ENCODE measurements around the gene SPPL2C.

Gene SPPL2C

DNA sequence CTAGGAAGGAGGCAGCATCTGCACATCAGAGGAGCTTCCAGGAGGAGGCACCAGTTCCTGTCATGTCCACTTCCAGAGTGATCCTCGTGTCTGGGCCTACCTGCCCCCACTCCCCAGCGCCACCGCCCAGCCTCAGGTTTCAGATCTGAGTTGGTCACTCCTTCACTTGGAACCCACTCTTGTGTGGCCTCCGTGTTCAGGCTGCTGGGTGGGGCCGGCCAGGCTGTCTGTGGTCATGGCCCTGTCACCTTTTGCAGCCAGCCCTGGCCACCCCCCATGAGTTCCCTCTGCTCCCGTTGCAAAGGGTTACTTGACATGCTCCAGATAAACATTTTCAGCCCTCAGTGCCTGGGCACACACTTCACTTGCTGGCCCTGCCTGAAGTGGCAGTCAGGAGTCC, 26.6 kb upstream of the SPPL2C start:
- Histone ChIP-seq H3K9me3 (ENCODE audit: insufficient read depth, low read depth, low read length) (no peaks in the 10 kb centered on the region), H3K36me3 (ENCODE audit: insufficient read depth, low read length) (no peaks in the 10 kb centered on the region), H3K27ac (ENCODE audit: low read depth, low read length) (no peak overlapping the region), H3K9ac (ENCODE audit: low read depth, low read length) (no peak overlapping the region), H3K4me1 (ENCODE audit: insufficient read depth, low read length) (no peaks in the 10 kb centered on the region), H3K27me3 (ENCODE audit: insufficient read depth, low read length) (peaks cover 3% of the 10 kb centered on the region; the same call in 1 of the 2 replicates), H3K4me3 (ENCODE audit: low read length) (no peak overlapping the region)
- 89% methylated on average over 6 of the region's 6 CpGs for WGBS

- H3K36me3 ChIP-seq (ENCODE audit: insufficient read depth, low read length), result no peaks in the 10 kb centered on the region
- H3K27me3 ChIP-seq (ENCODE audit: insufficient read depth, low read length), result peaks cover under 1% of the 10 kb centered on the region; the same call in 1 of the 2 replicates
- 91% methylated on average over 4 of the region's 4 CpGs for WGBS
Observed at GRCh38 chr17:45818699-45819098, 26.0 kb upstream of the SPPL2C start.

DNA sequence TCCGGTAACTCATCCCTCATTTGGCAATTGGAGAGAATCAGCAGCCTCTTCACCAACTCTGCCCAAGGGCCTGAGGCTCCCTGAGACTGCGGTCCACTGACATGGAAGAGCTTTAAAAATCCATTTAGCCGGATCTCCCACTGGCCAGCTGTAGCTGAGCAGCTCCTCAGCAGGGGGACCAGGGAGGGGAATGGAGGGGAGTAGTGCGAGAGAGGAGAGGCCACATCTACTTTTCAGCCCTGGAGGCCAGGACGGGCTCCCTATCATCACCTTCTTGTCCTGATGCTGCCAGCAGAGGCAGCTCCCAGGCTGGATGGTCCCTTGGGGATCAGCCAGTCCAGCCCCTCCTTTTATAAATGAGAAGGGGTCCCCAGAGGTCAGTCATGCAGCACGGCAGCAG, 25.0 kb upstream of the SPPL2C start:
- Histone ChIP-seq H3K27me3 (ENCODE audit: insufficient read depth, low read length) (no peaks in the 10 kb centered on the region), H3K4me3 (ENCODE audit: low read length) (no peak overlapping the region), H3K36me3 (ENCODE audit: insufficient read depth, low read length) (no peaks in the 10 kb centered on the region), H3K9ac (ENCODE audit: low read depth, low read length) (no peak overlapping the region), H3K9me3 (ENCODE audit: insufficient read depth, low read depth, low read length) (no peaks in the 10 kb centered on the region), H3K27ac (ENCODE audit: low read depth, low read length) (no peak overlapping the region), H3K4me1 (ENCODE audit: insufficient read depth, low read length) (no peaks in the 10 kb centered on the region)
- 80% methylated on average over 6 of the region's 6 CpGs for WGBS

More at GRCh38 chr17:45818699-45819098, 26.0 kb upstream of the SPPL2C start:
- Histone ChIP-seq H3K9me3 (ENCODE audit: insufficient read depth, low read depth, low read length) (no peaks in the 10 kb centered on the region), H3K9ac (ENCODE audit: low read depth, low read length) (no peak overlapping the region; the same call in 1 of the 2 replicates), H3K4me1 (ENCODE audit: insufficient read depth, low read length) (no peaks in the 10 kb centered on the region), H3K4me3 (ENCODE audit: low read length) (no peak overlapping the region), H3K27ac (ENCODE audit: low read depth, low read length) (no peak overlapping the region)

DNA sequence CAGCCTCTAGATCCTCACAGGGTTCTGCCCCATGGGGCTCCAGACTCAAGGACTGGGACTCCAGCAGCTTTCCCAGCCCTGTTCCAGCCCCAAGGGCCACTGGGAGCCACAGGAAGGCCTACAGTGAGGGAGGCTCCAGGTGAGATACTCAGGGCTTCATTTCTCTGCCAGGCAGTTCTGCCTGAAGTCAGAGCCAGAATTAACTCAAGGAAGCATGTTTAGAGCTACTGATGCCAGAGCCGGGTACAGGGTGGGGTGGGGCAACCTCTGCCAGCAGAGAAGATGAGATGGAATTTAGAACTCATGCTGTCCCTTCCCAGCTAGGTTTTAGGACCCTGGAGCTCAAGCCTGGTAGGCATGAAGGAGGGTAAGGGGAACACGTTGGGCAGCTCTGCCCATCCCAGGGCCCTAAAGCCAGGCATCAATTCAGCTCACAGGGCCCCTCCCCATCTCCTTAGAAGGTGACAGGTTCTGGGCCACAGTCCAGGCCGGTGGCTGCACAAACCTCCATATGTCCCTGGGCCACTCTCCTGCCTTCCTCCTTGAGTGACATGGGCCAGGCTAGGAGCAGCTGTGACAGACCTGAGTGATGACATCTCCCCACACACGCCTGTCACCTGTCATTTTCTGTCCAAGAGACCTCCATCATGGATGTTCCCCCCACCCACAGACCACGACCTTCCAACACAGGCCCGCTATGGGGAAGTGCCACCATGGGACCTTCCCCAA, 24.5 kb upstream of the SPPL2C start:
- H3K36me3 ChIP-seq (ENCODE audit: insufficient read depth, low read length), result no peaks in the 10 kb centered on the region
- no peak overlapping the region for H3K9ac ChIP-seq (ENCODE audit: low read depth, low read length)
- H3K27me3 ChIP-seq (ENCODE audit: insufficient read depth, low read length), result no peaks in the 10 kb centered on the region
- no peak overlapping the region for H3K27ac ChIP-seq (ENCODE audit: low read depth, low read length)
- 81% methylated on average over 6 of the region's 6 CpGs for WGBS
- no peaks in the 10 kb centered on the region for H3K4me1 ChIP-seq (ENCODE audit: insufficient read depth, low read length)
- H3K4me3 ChIP-seq (ENCODE audit: low read length), result no peak overlapping the region
- no peaks in the 10 kb centered on the region for H3K9me3 ChIP-seq (ENCODE audit: insufficient read depth, low read depth, low read length)

DNA sequence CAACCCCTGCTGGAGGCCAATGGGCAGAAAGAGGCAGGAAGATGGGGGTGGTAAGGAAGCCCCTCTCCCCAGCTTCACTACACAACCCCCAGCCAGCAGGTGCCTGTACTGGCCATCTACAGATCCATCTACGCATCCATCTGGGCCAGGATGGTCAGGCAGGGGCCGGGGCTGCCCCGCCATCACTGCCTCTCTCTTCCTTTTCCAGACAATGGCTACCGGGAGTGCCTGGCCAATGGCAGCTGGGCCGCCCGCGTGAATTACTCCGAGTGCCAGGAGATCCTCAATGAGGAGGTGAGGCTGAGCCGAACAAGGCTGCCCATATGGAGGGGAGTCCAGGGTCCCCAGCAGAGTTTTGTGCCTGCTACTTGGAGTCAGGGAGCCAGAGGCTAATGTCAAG, 23.5 kb upstream of the SPPL2C start:
- no peak overlapping the region for H3K9ac ChIP-seq (ENCODE audit: low read depth, low read length)
- no peak overlapping the region for H3K27ac ChIP-seq (ENCODE audit: low read depth, low read length)
- H3K36me3 ChIP-seq (ENCODE audit: insufficient read depth, low read length), result no peaks in the 10 kb centered on the region
- no peak overlapping the region for H3K4me3 ChIP-seq (ENCODE audit: low read length)
- H3K4me1 ChIP-seq (ENCODE audit: insufficient read depth, low read length), result no peaks in the 10 kb centered on the region
- H3K9me3 ChIP-seq (ENCODE audit: insufficient read depth, low read depth, low read length), result no peaks in the 10 kb centered on the region
- H3K27me3 ChIP-seq (ENCODE audit: insufficient read depth, low read length), result no peaks in the 10 kb centered on the region
- 93% methylated on average over 9 of the region's 9 CpGs for WGBS

- H3K27me3 ChIP-seq (ENCODE audit: insufficient read depth, low read length), result no peaks in the 10 kb centered on the region
- 83% methylated on average over 10 of the region's 10 CpGs for WGBS
- no peak overlapping the region for H3K9ac ChIP-seq (ENCODE audit: low read depth, low read length)
Observed at GRCh38 chr17:45823598-45823997, 21.1 kb upstream of the SPPL2C start.

DNA sequence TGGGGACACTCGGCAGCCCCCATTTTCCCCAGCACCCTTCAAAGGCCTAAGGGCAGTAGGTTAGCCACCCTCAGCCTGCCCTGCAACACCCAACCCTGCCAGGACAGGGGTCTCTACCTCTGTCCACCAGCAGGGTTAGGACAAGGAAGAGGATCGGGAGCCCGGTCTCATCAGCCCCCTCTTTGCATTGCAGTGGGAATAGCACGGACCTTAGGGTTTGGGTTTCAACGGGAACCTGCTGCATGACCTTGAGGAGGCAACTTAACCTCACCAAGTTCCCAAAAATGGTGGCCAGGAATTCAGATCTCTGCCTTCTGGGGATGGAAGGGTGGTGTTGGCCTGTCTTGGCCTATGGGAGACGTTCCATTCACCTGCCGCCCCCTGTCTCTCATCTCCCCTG, 20.2 kb upstream of the SPPL2C start:
- no peak overlapping the region for H3K9ac ChIP-seq (ENCODE audit: low read depth, low read length)
- H3K9me3 ChIP-seq (ENCODE audit: insufficient read depth, low read depth, low read length), result no peaks in the 10 kb centered on the region
- no peaks in the 10 kb centered on the region for H3K27me3 ChIP-seq (ENCODE audit: insufficient read depth, low read length)
- no peaks in the 10 kb centered on the region for H3K36me3 ChIP-seq (ENCODE audit: insufficient read depth, low read length)
- 83% methylated on average over 7 of the region's 7 CpGs for WGBS
- H3K4me3 ChIP-seq (ENCODE audit: low read length), result no peak overlapping the region
- no peaks in the 10 kb centered on the region for H3K4me1 ChIP-seq (ENCODE audit: insufficient read depth, low read length)
- no peak overlapping the region for H3K27ac ChIP-seq (ENCODE audit: low read depth, low read length)

More at GRCh38 chr17:45823598-45823997, 21.1 kb upstream of the SPPL2C start:
- H3K27ac ChIP-seq (ENCODE audit: low read depth, low read length), result no peak overlapping the region
- H3K4me3 ChIP-seq (ENCODE audit: low read length), result no peak overlapping the region
- H3K36me3 ChIP-seq (ENCODE audit: insufficient read depth, low read length), result no peaks in the 10 kb centered on the region
- no peaks in the 10 kb centered on the region for H3K4me1 ChIP-seq (ENCODE audit: insufficient read depth, low read length)
- no peaks in the 10 kb centered on the region for H3K9me3 ChIP-seq (ENCODE audit: insufficient read depth, low read depth, low read length)

DNA sequence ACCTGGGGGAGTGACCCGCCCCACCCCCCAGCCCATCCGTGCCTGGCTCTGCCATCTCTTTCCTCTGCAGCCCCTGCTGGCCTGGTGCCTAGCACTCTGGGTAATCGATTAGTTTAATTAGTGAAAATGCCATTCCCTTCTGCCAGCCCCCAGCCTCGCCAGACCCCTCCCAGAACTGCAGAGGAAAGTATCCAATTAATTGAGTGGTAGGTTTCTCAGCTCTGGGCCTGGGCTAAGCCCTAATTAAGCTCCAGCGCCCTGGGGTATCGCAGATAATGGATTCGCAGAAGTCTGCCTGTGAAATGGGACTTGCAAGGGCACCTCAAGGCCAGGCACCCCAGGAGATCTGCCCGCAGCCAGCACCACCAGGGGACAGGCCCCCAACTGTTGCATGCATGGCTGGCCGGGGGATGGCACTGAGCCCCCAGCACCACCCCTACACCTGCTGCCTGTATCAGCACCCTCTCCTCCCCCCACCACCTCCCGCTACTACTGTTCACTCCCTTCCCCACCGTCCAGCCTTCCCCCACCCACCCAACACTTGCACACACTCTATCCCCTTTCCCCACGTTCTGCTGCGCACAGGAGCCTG, 19.7 kb upstream of the SPPL2C start:
- H3K27me3 ChIP-seq (ENCODE audit: insufficient read depth, low read length), result no peaks in the 10 kb centered on the region
- H3K9ac ChIP-seq (ENCODE audit: low read depth, low read length), result no peak overlapping the region
- WGBS, result 88% methylated on average over 13 of the region's 13 CpGs
- H3K9me3 ChIP-seq (ENCODE audit: insufficient read depth, low read depth, low read length), result no peaks in the 10 kb centered on the region
- no peak overlapping the region for H3K27ac ChIP-seq (ENCODE audit: low read depth, low read length)
- H3K4me3 ChIP-seq (ENCODE audit: low read length), result no peak overlapping the region
- H3K4me1 ChIP-seq (ENCODE audit: insufficient read depth, low read length), result no peaks in the 10 kb centered on the region
- H3K36me3 ChIP-seq (ENCODE audit: insufficient read depth, low read length), result no peaks in the 10 kb centered on the region

DNA sequence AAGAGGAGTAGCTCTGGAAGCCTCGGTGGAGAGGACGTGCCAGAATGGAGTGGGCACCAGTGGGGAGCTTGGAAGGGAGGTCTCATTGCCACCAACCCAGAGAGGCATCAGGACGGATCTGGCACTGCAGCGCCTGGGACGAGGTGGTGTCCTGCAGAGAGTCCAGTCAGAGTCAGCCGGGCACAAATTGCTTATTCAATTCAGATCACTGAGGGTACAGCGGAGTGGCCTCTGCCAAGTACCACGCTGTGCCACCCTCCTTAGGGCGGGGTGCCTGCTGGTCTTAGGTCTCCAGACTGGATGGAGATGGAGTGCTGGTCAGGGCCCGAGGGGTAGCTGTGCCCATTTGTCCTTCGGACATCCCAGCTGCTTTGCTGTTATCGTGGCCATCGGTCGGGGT, 18.9 kb upstream of the SPPL2C start:
- H3K4me1 ChIP-seq (ENCODE audit: insufficient read depth, low read length), result no peaks in the 10 kb centered on the region
- H3K27ac ChIP-seq (ENCODE audit: low read depth, low read length), result no peak overlapping the region
- H3K9me3 ChIP-seq (ENCODE audit: insufficient read depth, low read depth, low read length), result no peaks in the 10 kb centered on the region
- 95% methylated on average over 14 of the region's 14 CpGs for WGBS
- no peak overlapping the region for H3K9ac ChIP-seq (ENCODE audit: low read depth, low read length)
- H3K36me3 ChIP-seq (ENCODE audit: insufficient read depth, low read length), result no peaks in the 10 kb centered on the region
- H3K27me3 ChIP-seq (ENCODE audit: insufficient read depth, low read length), result no peaks in the 10 kb centered on the region
- H3K4me3 ChIP-seq (ENCODE audit: low read length), result no peak overlapping the region

GRCh38 chr17:45826919-45827588, 17.6 kb upstream of the SPPL2C start:
- H3K27me3 ChIP-seq (ENCODE audit: insufficient read depth, low read length), result no peaks in the 10 kb centered on the region
- H3K9ac ChIP-seq (ENCODE audit: low read depth, low read length), result no peak overlapping the region
- no peak overlapping the region for H3K27ac ChIP-seq (ENCODE audit: low read depth, low read length)
- H3K4me1 ChIP-seq (ENCODE audit: insufficient read depth, low read length), result no peaks in the 10 kb centered on the region
- no peak overlapping the region for H3K4me3 ChIP-seq (ENCODE audit: low read length)
- no peaks in the 10 kb centered on the region for H3K36me3 ChIP-seq (ENCODE audit: insufficient read depth, low read length)
- no peaks in the 10 kb centered on the region for H3K9me3 ChIP-seq (ENCODE audit: insufficient read depth, low read depth, low read length)
- 92% methylated on average over 16 of the region's 16 CpGs for WGBS

DNA sequence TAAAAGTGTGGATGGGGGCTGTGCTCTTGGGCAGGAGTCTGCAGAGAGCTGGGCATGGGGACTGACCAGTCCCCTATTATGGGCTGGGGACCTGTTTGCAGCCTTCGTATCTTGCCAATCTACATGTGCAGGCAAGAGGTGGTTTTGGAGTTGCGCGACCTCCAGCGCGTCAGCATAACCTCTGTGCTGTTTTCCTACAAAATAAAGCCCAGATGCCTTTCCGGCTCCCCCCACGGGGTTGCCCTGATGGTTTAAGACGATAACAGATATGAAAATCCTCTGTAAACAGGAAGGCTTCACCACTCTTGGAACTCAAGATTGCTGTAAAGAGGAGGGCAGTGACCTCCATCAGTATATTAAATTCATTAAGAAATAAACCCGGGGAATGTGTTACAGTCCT, 16.5 kb upstream of the SPPL2C start:
- no peaks in the 10 kb centered on the region for H3K4me1 ChIP-seq (ENCODE audit: insufficient read depth, low read length)
- H3K36me3 ChIP-seq (ENCODE audit: insufficient read depth, low read length), result no peaks in the 10 kb centered on the region
- H3K9ac ChIP-seq (ENCODE audit: low read depth, low read length), result no peak overlapping the region
- H3K27ac ChIP-seq (ENCODE audit: low read depth, low read length), result no peak overlapping the region
- H3K9me3 ChIP-seq (ENCODE audit: insufficient read depth, low read depth, low read length), result no peaks in the 10 kb centered on the region
- H3K4me3 ChIP-seq (ENCODE audit: low read length), result no peak overlapping the region
- WGBS, result 91% methylated on average over 9 of the region's 9 CpGs
- H3K27me3 ChIP-seq (ENCODE audit: insufficient read depth, low read length), result no peaks in the 10 kb centered on the region

All from HUES64 (cell line).